ENCODE results near the gene UGT2B11.

DNA sequence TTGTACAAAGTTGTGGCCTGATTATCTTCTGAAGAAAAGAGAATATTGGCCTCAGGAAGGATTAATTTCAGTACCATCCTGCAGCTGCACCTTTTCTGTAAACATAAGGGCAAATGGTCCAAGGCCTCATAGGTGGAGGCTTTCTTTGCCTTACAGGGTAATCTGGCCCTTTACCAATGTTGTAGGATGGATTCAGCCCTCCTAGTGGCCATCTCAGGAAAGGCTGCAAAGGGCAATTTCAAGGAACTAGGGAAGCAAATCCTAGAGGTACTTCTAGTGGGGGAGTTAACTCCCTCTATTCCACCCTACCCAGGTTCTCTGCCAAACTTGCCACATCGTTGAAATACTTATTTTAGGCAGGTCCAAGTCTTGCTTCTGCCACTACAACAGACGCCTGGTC is 57.6 kb downstream of the UGT2B11 start:
- TF ChIP-seq, protein P1, sequence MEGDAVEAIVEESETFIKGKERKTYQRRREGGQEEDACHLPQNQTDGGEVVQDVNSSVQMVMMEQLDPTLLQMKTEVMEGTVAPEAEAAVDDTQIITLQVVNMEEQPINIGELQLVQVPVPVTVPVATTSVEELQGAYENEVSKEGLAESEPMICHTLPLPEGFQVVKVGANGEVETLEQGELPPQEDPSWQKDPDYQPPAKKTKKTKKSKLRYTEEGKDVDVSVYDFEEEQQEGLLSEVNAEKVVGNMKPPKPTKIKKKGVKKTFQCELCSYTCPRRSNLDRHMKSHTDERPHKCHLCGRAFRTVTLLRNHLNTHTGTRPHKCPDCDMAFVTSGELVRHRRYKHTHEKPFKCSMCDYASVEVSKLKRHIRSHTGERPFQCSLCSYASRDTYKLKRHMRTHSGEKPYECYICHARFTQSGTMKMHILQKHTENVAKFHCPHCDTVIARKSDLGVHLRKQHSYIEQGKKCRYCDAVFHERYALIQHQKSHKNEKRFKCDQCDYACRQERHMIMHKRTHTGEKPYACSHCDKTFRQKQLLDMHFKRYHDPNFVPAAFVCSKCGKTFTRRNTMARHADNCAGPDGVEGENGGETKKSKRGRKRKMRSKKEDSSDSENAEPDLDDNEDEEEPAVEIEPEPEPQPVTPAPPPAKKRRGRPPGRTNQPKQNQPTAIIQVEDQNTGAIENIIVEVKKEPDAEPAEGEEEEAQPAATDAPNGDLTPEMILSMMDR (IDR thresholded peaks at IDR 0.05): no peak
- TF ChIP-seq POLR2A (IDR thresholded peaks at IDR 0.05) (no peak), EP300 (IDR thresholded peaks at IDR 0.05) (no peak)
